Lung microvascular endothelial cell (primary cell): ENCODE measurements around the gene CLBA1. TPM values are rescaled to one million over a fixed set of nuclear protein-coding genes. Genes with fewer than 3 reads are reported as not detected.

ENCODE experiments used
- total RNA-seq: library from RNA; depleted of rRNA; stranded (reverse); fragments of >200 nt; gene quantifications from 2 replicates; pipeline ENCODE4 v1.2.1, GENCODE V29; 2014

CLBA1 gene
- total RNA-seq, 1 donor from 2014 or later, result 3.2 TPM

Other genes with a start within 250 kb of the CLBA1 start
- 77.4 and 82.3 TPM in 2 replicates for gene SIVA1, start 232.6 kb upstream of the CLBA1 start, total RNA-seq
- 107 and 129 TPM in 2 replicates for gene AKT1, start 190.0 kb upstream of the CLBA1 start, total RNA-seq
- gene ZBTB42, start 184.7 kb upstream of the CLBA1 start, total RNA-seq, result 2.6 and 4.4 TPM in 2 replicates
- gene CEP170B, start 120.5 kb upstream of the CLBA1 start, total RNA-seq, result 2.8 and 5.0 TPM in 2 replicates
- gene PLD4, start 60.9 kb upstream of the CLBA1 start, total RNA-seq, result under 0.01 TPM in 1 of 2 replicates, not detected in the other
- gene AHNAK2, start 7.4 kb upstream of the CLBA1 start, total RNA-seq, result 6.0 and 21.8 TPM in 2 replicates
- 16.3 and 19.8 TPM in 2 replicates for gene CDCA4, start 35.3 kb downstream of the CLBA1 start, total RNA-seq
- under 0.01 and 0.20 TPM in 2 replicates for gene GPR132, start 79.6 kb downstream of the CLBA1 start, total RNA-seq
- gene JAG2, start 183.0 kb downstream of the CLBA1 start, total RNA-seq, result 39.7 and 51.6 TPM in 2 replicates
- gene NUDT14, start 195.5 kb downstream of the CLBA1 start, total RNA-seq, result 56.4 and 63.7 TPM in 2 replicates